ENCODE results near the gene CASP2. TPM values are rescaled to one million over a fixed set of nuclear protein-coding genes. Genes with fewer than 3 reads are reported as not detected.

The CASP2 gene
- total and polyA plus RNA-seq, 2 of the 13 experiments (the other 11 are each of a cell fraction or from before 2014, with no cell fraction given) = 10.2 to 13.7 TPM

GRCh38 chr7:143263266-143264195, 24.6 kb upstream of the CASP2 start, which contains the start of gene GSTK1 (continued):
- TF ChIP-seq CERS6 (CRISPR knock-in tag; IDR thresholded peaks at IDR 0.05) (no peak), ZNF549 (CRISPR knock-in tag; IDR thresholded peaks at IDR 0.05) (no peak), ZNF619 (CRISPR knock-in tag; IDR thresholded peaks at IDR 0.05) (peak; percentile 81; the same call in 1 of the 2 replicates), ATF3 (CRISPR knock-in tag; IDR thresholded peaks at IDR 0.05) (no peak), PRMT3 (CRISPR knock-in tag; IDR thresholded peaks at IDR 0.05; ENCODE audit: borderline replicate concordance, low read depth) (no peak), TBP (CRISPR knock-in tag; IDR thresholded peaks at IDR 0.05) (no peak), ZBTB34 (CRISPR knock-in tag; IDR thresholded peaks at IDR 0.05) (no peak), NCOA1 (CRISPR knock-in tag; IDR thresholded peaks at IDR 0.05) (no peak), HOXA7 (CRISPR knock-in tag; IDR thresholded peaks at IDR 0.05) (no peak), KDM4B (CRISPR knock-in tag; IDR thresholded peaks at IDR 0.05) (peak; percentile 21; the same call in 1 of the 2 replicates), ZNF678 (CRISPR knock-in tag; IDR thresholded peaks at IDR 0.05) (no peak; the same call in 1 of the 2 replicates), MIER3 (CRISPR knock-in tag; IDR thresholded peaks at IDR 0.05; ENCODE audit: borderline replicate concordance) (peak; percentile 20; the same call in 1 of the 2 replicates), MED8 (CRISPR knock-in tag; IDR thresholded peaks at IDR 0.05; ENCODE audit: insufficient replicate concordance) (peak; percentile 82), SUZ12 (IDR thresholded peaks at IDR 0.05; ENCODE audit: low read depth, low read length) (no peak), CREM (IDR thresholded peaks at IDR 0.05) (peak; percentile 48; the same call in 1 of the 2 replicates), CREM (CRISPR knock-in tag; IDR thresholded peaks at IDR 0.05) (no peak), ZNF256 (CRISPR knock-in tag; conservative IDR thresholded peaks at IDR 0.05) (0 out of 2 replicates have a peak, but pooled peaks have one; percentile 29), GATAD2A (CRISPR knock-in tag; IDR thresholded peaks at IDR 0.05) (peak; percentile 67)
- TF ChIP-seq, protein P1, sequence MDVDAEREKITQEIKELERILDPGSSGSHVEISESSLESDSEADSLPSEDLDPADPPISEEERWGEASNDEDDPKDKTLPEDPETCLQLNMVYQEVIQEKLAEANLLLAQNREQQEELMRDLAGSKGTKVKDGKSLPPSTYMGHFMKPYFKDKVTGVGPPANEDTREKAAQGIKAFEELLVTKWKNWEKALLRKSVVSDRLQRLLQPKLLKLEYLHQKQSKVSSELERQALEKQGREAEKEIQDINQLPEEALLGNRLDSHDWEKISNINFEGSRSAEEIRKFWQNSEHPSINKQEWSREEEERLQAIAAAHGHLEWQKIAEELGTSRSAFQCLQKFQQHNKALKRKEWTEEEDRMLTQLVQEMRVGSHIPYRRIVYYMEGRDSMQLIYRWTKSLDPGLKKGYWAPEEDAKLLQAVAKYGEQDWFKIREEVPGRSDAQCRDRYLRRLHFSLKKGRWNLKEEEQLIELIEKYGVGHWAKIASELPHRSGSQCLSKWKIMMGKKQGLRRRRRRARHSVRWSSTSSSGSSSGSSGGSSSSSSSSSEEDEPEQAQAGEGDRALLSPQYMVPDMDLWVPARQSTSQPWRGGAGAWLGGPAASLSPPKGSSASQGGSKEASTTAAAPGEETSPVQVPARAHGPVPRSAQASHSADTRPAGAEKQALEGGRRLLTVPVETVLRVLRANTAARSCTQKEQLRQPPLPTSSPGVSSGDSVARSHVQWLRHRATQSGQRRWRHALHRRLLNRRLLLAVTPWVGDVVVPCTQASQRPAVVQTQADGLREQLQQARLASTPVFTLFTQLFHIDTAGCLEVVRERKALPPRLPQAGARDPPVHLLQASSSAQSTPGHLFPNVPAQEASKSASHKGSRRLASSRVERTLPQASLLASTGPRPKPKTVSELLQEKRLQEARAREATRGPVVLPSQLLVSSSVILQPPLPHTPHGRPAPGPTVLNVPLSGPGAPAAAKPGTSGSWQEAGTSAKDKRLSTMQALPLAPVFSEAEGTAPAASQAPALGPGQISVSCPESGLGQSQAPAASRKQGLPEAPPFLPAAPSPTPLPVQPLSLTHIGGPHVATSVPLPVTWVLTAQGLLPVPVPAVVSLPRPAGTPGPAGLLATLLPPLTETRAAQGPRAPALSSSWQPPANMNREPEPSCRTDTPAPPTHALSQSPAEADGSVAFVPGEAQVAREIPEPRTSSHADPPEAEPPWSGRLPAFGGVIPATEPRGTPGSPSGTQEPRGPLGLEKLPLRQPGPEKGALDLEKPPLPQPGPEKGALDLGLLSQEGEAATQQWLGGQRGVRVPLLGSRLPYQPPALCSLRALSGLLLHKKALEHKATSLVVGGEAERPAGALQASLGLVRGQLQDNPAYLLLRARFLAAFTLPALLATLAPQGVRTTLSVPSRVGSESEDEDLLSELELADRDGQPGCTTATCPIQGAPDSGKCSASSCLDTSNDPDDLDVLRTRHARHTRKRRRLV (CRISPR knock-in tag; IDR thresholded peaks at IDR 0.05) = peak; percentile 61; the same call in 1 of the 2 replicates
- TF ChIP-seq, protein P2, sequence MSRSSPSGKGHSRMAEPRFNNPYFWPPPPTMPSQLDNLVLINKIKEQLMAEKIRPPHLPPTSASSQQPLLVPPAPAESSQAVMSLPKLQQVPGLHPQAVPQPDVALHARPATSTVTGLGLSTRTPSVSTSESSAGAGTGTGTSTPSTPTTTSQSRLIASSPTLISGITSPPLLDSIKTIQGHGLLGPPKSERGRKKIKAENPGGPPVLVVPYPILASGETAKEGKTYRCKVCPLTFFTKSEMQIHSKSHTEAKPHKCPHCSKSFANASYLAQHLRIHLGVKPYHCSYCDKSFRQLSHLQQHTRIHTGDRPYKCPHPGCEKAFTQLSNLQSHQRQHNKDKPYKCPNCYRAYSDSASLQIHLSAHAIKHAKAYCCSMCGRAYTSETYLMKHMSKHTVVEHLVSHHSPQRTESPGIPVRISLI (CRISPR knock-in tag; IDR thresholded peaks at IDR 0.05; ENCODE audit: borderline replicate concordance) = no peak
